ENCODE results near the gene ATP11A.

DNA sequence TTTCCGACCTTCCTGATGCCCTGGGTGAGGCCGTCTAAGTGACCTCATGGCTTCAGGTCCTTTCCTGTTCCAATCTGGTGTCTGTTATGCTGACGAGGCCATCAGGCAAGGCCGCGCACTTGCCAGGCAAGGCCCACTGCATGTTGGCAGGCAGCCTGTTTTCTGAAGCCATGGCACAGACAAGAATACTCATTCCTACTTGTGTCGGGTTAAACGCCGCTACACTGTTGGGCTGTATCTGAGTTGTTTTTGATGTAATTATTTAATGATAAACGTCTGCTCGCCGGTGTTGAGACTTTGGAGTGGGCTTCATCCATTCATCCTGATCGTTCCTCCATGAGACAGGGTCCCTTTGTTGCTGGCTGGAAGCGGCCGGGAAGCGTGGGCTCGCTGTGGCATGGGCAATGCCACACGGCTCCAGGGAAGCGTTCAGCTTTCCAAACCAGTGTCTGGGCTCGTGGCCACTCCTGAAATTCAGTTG, 92.1 kb downstream of the ATP11A start:
- TF ChIP-seq, protein P1, sequence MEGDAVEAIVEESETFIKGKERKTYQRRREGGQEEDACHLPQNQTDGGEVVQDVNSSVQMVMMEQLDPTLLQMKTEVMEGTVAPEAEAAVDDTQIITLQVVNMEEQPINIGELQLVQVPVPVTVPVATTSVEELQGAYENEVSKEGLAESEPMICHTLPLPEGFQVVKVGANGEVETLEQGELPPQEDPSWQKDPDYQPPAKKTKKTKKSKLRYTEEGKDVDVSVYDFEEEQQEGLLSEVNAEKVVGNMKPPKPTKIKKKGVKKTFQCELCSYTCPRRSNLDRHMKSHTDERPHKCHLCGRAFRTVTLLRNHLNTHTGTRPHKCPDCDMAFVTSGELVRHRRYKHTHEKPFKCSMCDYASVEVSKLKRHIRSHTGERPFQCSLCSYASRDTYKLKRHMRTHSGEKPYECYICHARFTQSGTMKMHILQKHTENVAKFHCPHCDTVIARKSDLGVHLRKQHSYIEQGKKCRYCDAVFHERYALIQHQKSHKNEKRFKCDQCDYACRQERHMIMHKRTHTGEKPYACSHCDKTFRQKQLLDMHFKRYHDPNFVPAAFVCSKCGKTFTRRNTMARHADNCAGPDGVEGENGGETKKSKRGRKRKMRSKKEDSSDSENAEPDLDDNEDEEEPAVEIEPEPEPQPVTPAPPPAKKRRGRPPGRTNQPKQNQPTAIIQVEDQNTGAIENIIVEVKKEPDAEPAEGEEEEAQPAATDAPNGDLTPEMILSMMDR (tag by site-specific recombination; IDR thresholded peaks at IDR 0.05) = no peak
- TF ChIP-seq ZNF274 (IDR thresholded peaks at IDR 0.05; ENCODE audit: low read length) (no peak), ZNF274 (tag by site-specific recombination; IDR thresholded peaks at IDR 0.05; ENCODE audit: borderline replicate concordance) (no peak), ZNF138 (tag by site-specific recombination; IDR thresholded peaks at IDR 0.05; ENCODE audit: borderline replicate concordance) (no peak), ZNF292 (tag by site-specific recombination; IDR thresholded peaks at IDR 0.05; ENCODE audit: borderline replicate concordance, low read depth) (no peak), ZNF10 (tag by site-specific recombination; IDR thresholded peaks at IDR 0.05) (no peak), GLI2 (tag by site-specific recombination; IDR thresholded peaks at IDR 0.05; ENCODE audit: borderline replicate concordance, low read depth) (no peak), ZNF132 (tag by site-specific recombination; IDR thresholded peaks at IDR 0.05; ENCODE audit: borderline replicate concordance) (no peak), HOXC10 (CRISPR knock-in tag; IDR thresholded peaks at IDR 0.05) (no peak)
- TF ChIP-seq, protein P2, sequence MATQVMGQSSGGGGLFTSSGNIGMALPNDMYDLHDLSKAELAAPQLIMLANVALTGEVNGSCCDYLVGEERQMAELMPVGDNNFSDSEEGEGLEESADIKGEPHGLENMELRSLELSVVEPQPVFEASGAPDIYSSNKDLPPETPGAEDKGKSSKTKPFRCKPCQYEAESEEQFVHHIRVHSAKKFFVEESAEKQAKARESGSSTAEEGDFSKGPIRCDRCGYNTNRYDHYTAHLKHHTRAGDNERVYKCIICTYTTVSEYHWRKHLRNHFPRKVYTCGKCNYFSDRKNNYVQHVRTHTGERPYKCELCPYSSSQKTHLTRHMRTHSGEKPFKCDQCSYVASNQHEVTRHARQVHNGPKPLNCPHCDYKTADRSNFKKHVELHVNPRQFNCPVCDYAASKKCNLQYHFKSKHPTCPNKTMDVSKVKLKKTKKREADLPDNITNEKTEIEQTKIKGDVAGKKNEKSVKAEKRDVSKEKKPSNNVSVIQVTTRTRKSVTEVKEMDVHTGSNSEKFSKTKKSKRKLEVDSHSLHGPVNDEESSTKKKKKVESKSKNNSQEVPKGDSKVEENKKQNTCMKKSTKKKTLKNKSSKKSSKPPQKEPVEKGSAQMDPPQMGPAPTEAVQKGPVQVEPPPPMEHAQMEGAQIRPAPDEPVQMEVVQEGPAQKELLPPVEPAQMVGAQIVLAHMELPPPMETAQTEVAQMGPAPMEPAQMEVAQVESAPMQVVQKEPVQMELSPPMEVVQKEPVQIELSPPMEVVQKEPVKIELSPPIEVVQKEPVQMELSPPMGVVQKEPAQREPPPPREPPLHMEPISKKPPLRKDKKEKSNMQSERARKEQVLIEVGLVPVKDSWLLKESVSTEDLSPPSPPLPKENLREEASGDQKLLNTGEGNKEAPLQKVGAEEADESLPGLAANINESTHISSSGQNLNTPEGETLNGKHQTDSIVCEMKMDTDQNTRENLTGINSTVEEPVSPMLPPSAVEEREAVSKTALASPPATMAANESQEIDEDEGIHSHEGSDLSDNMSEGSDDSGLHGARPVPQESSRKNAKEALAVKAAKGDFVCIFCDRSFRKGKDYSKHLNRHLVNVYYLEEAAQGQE (tag by site-specific recombination; IDR thresholded peaks at IDR 0.05) = no peak

Measured in HEK293 (cell line).